ENCODE results near the gene CXCL12. TPM values are rescaled to one million over a fixed set of nuclear protein-coding genes. Genes with fewer than 3 reads are reported as not detected.

Gene CXCL12
- total RNA-seq = 10 to 100 TPM in 1 of 2 donors, 1 to 10 TPM in 1; 6.0 to 96.7 TPM

DNA sequence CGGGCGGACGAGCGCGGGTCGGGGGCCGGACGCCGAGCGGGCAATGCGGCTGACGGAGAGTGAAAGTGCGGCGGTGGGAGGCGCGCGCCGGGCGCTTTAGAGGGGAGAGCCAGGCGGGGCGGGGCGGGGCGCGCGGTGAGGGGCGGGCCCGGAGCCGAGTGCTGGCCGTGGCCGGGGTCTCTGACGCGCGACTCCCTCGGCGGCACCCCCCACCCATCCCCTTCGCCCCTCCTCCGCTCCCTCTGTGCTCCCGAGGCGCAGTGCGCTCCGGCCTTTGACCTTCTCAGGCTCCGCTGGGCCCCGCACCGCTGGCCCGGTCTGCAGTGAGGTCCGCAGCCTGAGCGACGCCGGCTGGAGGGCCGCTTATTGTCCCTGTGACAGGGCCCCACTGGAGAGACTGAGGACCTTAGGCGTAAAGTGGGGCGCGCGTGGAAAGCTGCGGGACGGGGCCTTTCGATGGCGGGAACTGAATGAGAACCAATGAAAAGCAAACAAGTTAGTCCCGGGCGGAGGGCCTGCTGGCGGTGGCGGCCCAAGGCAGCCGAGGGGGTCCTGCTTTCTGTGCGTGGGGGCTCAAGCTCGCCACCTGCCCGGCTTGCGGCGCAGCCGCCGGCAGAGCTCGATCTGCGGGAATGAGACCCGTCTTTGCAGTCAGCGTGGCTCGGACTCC lies at the start of gene CXCL12:
Gene CXCL12 (minus strand): TSS at position 72 of the 670 bp plus-strand sequence. CDS start 92 bp downstream, outside the sequence.

